22Rv1 (cell line): ENCODE data around the gene GBF1.

Source experiments
- H3K27ac ChIP-seq: fragments of 450-650 bp; 2 replicates; pipeline ENCODE4 v1.5.1; 2017
- ZFX ChIP-seq: fragments of 450-650 bp; IDR thresholded peaks from 2 replicates; pipeline ENCODE4 v1.6.1; 2017; ENCODE audit warnings: antibody characterized with exemption, borderline replicate concordance
- TF ChIP-seq, protein P1 (sequence below): fragments of 450-650 bp; IDR thresholded peaks from 2 replicates; pipeline ENCODE4 v1.5.1; 2017; ENCODE audit warnings: mild to moderate bottlenecking

GBF1 gene

DNA sequence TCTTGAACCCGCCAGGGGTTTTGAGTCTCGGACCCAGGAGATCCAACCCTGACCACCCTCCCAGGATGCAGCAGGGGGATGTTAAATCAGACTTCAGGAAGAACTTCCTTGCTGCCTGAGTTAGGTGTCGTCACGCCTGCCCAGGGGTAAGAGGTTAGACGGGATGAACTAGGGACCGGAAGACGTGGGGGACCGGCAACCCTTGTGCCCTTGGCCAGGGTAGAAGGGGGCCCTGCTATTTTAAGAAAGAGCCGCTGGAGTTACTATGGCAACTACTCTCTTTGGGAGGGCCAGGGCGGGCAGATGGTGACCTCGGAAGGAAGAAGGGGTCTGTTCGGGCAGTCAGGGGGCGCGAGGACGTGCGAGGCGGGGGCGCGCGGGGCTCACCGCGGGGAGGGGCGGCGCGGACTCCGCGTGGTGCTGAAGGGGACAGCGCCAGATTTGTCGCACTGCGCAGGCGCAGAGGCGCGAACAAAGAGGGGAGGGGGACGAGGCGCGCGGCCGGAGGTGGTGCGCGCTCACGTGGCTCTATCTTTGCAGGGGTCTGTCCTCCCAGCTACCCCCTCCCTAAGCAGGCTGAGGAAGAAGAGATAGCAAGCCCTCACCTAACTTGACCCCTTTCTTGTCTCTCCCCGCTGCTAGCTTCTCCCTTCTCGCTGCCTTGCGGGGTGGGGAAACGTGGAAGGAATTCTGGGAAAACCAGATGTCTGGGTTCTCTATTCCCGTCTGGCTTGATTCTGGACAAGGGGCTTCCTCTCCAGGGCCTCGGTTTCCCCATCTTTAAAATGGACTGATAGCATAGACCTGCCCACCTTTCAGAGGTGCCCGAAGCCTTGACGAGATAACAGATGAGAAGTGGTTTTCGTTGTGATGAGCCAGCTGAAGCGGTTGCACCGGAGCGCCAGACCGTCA, 174.2 kb downstream of the GBF1 start:
- H3K27ac ChIP-seq = peak overlapping the region; percentile 97
- TF ChIP-seq ZFX = no peak
- TF ChIP-seq, protein P1, sequence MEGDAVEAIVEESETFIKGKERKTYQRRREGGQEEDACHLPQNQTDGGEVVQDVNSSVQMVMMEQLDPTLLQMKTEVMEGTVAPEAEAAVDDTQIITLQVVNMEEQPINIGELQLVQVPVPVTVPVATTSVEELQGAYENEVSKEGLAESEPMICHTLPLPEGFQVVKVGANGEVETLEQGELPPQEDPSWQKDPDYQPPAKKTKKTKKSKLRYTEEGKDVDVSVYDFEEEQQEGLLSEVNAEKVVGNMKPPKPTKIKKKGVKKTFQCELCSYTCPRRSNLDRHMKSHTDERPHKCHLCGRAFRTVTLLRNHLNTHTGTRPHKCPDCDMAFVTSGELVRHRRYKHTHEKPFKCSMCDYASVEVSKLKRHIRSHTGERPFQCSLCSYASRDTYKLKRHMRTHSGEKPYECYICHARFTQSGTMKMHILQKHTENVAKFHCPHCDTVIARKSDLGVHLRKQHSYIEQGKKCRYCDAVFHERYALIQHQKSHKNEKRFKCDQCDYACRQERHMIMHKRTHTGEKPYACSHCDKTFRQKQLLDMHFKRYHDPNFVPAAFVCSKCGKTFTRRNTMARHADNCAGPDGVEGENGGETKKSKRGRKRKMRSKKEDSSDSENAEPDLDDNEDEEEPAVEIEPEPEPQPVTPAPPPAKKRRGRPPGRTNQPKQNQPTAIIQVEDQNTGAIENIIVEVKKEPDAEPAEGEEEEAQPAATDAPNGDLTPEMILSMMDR = no peak

DNA sequence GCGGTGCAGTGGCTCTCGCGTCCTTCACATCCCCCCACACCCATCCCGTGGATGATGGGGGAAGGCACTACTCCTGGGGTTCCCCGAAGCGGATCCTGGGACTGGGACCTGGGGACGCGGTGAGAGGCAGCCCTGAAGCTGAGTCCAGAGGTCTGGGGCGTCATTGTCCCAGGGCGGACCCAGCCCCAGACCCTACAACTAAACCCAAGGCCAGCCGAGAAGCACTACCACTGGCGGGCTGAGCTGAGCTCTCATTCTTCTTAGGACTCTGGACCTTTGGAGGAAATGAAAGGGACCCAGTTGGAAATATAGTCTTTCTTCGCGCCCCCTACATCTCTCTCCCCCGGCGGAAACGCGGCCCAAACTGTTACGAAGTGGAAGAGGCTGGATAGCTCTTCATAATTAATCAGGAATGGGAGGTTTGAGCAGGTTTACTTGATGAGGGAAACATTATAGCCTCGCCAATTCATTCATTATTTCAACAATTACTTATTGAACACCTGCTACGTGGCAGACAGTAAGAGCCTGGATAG, 174.9 kb downstream of the GBF1 start:
- H3K27ac ChIP-seq = peak overlapping the region; percentile 97
- TF ChIP-seq, protein P1 = no peak
- TF ChIP-seq ZFX = no peak

DNA sequence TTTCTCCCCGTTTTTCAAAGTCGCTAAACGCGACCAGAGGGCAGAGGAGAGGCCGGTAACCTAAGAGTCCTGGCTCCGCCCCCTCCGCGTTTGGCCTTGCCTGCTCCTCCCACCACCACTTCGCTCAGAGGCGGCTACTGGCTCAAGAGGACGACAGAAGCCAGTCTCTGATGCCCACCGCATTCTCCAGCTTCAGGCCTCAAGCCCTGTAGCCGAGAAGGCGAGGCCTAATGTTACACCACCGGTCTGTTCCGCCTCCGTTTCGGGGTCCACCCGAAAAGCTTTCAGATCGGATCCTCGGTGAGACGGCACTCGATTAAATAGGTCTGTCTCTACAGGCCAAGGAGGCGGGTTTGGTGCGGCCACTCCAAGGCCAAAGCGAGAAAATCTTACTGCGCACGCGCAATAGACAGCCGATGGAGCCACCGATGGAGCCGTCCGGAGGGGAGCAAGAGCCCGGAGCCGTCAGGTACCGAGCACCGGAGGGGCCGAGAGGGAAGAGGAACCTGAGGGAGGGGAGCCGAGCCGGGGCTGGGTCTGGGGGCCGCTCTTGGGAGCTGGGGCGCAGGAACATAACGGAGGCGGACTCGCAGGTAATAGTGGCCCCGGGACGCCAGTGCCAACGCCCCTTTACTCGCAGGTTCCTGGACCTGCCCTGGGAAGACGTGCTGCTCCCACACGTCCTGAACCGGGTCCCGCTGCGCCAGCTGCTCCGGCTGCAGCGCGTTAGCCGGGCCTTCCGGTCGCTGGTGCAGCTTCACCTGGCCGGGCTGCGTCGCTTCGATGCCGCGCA, 175.6 kb downstream of the GBF1 start, which contains the start of gene FBXL15:
Gene FBXL15 (plus strand): TSS at position 123 of the 793 bp plus-strand sequence. CDS start 294 bp downstream, at position 417.
- H3K27ac ChIP-seq = peak within 1 kb of the TSS; percentile 97
- TF ChIP-seq, protein P1 = no peak
- TF ChIP-seq ZFX = no peak

DNA sequence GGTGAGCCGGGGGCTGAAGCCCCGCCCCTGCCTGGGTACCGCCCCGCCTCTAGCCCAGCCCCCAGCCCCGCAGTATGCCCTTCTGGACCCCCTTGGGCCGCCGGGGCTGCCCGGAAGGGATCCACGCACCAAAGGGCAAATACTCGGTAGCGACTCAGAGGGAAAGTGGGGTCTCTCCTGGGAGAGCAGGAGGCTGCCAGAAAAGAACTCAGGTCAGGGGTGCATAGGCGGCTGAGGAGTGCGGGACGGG, 176.1 kb downstream of the GBF1 start:
- peak overlapping the region; percentile 97 for H3K27ac ChIP-seq
- TF ChIP-seq ZFX = no peak
- TF ChIP-seq, protein P1 = no peak

DNA sequence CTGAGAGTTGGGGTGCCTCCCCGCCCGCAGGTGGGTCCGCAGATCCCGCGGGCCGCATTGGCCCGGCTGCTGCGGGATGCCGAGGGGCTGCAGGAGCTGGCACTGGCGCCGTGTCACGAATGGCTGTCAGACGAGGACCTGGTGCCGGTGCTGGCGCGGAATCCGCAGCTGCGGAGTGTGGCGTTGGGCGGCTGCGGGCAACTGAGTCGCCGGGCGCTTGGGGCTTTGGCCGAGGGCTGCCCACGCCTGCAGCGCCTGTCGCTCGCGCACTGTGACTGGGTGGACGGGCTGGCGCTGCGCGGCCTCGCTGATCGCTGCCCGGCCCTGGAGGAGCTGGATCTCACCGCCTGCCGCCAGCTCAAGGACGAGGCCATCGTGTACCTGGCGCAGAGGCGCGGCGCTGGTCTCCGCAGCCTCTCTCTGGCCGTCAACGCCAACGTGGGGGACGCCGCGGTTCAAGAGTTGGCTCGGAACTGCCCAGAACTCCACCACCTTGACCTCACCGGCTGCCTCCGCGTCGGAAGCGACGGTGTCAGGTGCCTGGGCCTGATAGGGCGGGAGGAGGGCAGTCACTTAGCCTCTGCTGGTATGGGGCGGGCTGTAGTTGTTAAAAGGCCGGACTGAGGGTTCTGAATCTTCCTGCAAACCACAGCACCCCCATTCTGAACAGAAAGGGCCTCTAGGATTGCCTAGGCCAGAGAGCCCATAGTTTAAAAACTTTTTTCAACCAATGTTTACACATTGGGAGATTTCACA, 176.6 kb downstream of the GBF1 start:
- H3K27ac ChIP-seq = peak overlapping the region; percentile 97

DNA sequence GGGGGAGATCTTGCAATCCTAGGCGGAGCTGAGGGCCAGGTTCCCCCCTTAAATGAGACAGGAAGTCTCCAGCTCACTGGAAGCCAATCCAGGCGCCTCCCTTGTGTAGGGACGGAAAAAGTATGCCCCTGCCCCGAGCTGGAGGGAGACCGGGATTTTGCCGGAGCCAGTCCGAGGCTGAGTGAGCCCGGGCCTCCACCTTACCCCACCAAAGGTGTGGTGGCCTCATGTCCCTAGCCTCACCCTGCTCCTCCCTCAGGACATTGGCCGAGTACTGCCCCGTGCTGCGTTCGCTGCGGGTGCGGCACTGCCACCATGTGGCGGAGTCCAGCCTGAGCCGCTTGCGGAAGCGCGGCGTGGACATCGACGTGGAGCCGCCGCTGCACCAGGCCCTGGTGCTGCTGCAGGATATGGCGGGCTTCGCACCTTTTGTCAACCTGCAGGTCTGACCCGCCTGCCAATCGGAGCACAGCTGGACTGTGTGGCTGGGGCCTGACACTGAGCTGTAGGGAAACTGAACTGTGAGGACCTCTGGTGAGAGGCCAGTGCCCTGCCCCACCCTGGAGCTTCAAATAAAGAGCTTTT, 177.3 kb downstream of the GBF1 start:
- H3K27ac ChIP-seq = peak overlapping the region; percentile 97
- TF ChIP-seq, protein P1 = peak; percentile 96
- TF ChIP-seq ZFX = no peak

More for the DNA sequence above, 176.6 kb downstream of the GBF1 start:
- TF ChIP-seq ZFX = no peak
- TF ChIP-seq, protein P1 = no peak
